Measurements from ENCODE around the gene TGFBRAP1.
A peak's percentile ranks its signal among the peaks of the same experiment; 100 is the strongest.

TGFBRAP1 gene

GRCh38 chr2:105237045-105237765 lies 92.3 kb downstream of the TGFBRAP1 start:
- H3K36me3 ChIP-seq (ENCODE audit: control insufficient read depth, insufficient read depth, low read length) = no peaks in the 10 kb centered on the region
- no peaks in the 10 kb centered on the region for H3K27me3 ChIP-seq (ENCODE audit: control insufficient read depth, insufficient read depth, low read length)
- H2AFZ ChIP-seq = no peak overlapping the region
- H3K9me3 ChIP-seq (ENCODE audit: control insufficient read depth, low read length) = no peaks in the 10 kb centered on the region
- no peak overlapping the region for H3K9ac ChIP-seq
- no peak overlapping the region for H3K4me3 ChIP-seq (ENCODE audit: low read depth, low read length)
- peaks cover 17% of the 10 kb centered on the region for H3K4me1 ChIP-seq
- TF ChIP-seq CTCF (IDR thresholded peaks at IDR 0.05) = no peak
- H3K27ac ChIP-seq = no peak overlapping the region
- no peak overlapping the region for H3K4me2 ChIP-seq (ENCODE audit: low read length)
- H3K79me2 ChIP-seq = no peaks in the 10 kb centered on the region

- H3K4me3 ChIP-seq (ENCODE audit: low read depth, low read length) = no peak overlapping the region
- H3K27ac ChIP-seq = peak overlapping the region; percentile 77
- peak overlapping the region; percentile 61 for H2AFZ ChIP-seq
- no peaks in the 10 kb centered on the region for H3K9me3 ChIP-seq (ENCODE audit: control insufficient read depth, low read length)
- H3K9ac ChIP-seq = no peak overlapping the region
- H3K36me3 ChIP-seq (ENCODE audit: control insufficient read depth, insufficient read depth, low read length) = no peaks in the 10 kb centered on the region
- no peaks in the 10 kb centered on the region for H3K79me2 ChIP-seq
- TF ChIP-seq CTCF (IDR thresholded peaks at IDR 0.05) = no peak
- peaks cover 17% of the 10 kb centered on the region for H3K4me1 ChIP-seq
- H3K4me2 ChIP-seq (ENCODE audit: low read length) = no peak overlapping the region
- H3K27me3 ChIP-seq (ENCODE audit: control insufficient read depth, insufficient read depth, low read length) = no peaks in the 10 kb centered on the region
These were observed 93.5 kb downstream of the TGFBRAP1 start for GRCh38 chr2:105236060-105236424.

- no peaks in the 10 kb centered on the region for H3K27me3 ChIP-seq (ENCODE audit: control insufficient read depth, insufficient read depth, low read length)
- H3K4me3 ChIP-seq (ENCODE audit: low read depth, low read length) = no peak overlapping the region
- peak overlapping the region; percentile 77 for H3K27ac ChIP-seq
- no peaks in the 10 kb centered on the region for H3K36me3 ChIP-seq (ENCODE audit: control insufficient read depth, insufficient read depth, low read length)
- peak overlapping the region; percentile 61 for H2AFZ ChIP-seq
- no peak overlapping the region for H3K9ac ChIP-seq
- H3K79me2 ChIP-seq = no peaks in the 10 kb centered on the region
- no peak overlapping the region for H3K4me2 ChIP-seq (ENCODE audit: low read length)
- peak; percentile 85 for TF ChIP-seq CTCF (IDR thresholded peaks at IDR 0.05)
- H3K9me3 ChIP-seq (ENCODE audit: control insufficient read depth, low read length) = no peaks in the 10 kb centered on the region
- H3K4me1 ChIP-seq = peaks cover 17% of the 10 kb centered on the region
These were observed 94.0 kb downstream of the TGFBRAP1 start for GRCh38 chr2:105235388-105236059.

DNA sequence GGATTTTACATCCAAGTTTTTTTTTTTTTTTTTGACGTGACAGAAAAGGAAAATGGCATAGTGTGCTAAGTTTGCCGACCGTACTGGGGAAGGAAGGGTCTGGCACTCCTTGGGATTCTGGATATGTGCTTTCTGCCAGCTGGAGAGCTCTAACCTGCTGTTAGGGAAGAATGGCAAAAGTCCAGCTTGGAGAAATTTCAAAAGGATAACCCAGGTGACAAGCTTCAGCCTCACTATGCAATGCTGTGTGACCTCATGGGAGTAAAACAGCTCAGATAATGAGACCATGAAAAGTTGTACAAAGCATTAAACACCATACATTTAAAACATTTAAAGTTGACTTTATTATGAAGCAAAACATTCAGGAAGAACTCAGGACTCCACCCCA lies 98.3 kb downstream of the TGFBRAP1 start:
- Histone ChIP-seq H3K79me2 (no peaks in the 10 kb centered on the region), H2AFZ (peak overlapping the region; percentile 54), H3K9ac (no peak overlapping the region), H3K4me3 (ENCODE audit: low read depth, low read length) (no peak overlapping the region), H3K4me2 (ENCODE audit: low read length) (no peak overlapping the region), H3K27me3 (ENCODE audit: control insufficient read depth, insufficient read depth, low read length) (no peaks in the 10 kb centered on the region), H3K9me3 (ENCODE audit: control insufficient read depth, low read length) (no peaks in the 10 kb centered on the region), H3K27ac (no peak overlapping the region), H3K4me1 (peaks cover 17% of the 10 kb centered on the region), H3K36me3 (ENCODE audit: control insufficient read depth, insufficient read depth, low read length) (no peaks in the 10 kb centered on the region)
- TF ChIP-seq CTCF (IDR thresholded peaks at IDR 0.05) = no peak

Data from parathyroid adenoma (tissue), 2 donors.